Measurements from ENCODE around the gene FAM131A. TPM values are rescaled to one million over a fixed set of nuclear protein-coding genes. Genes with fewer than 3 reads are reported as not detected.

Gene FAM131A
- total and polyA plus RNA-seq, 9 of the 15 experiments (the other 6 are each of a cell fraction or from before 2014, with no cell fraction given) = 0.48 to 11.1 (median 4.3) TPM

DNA sequence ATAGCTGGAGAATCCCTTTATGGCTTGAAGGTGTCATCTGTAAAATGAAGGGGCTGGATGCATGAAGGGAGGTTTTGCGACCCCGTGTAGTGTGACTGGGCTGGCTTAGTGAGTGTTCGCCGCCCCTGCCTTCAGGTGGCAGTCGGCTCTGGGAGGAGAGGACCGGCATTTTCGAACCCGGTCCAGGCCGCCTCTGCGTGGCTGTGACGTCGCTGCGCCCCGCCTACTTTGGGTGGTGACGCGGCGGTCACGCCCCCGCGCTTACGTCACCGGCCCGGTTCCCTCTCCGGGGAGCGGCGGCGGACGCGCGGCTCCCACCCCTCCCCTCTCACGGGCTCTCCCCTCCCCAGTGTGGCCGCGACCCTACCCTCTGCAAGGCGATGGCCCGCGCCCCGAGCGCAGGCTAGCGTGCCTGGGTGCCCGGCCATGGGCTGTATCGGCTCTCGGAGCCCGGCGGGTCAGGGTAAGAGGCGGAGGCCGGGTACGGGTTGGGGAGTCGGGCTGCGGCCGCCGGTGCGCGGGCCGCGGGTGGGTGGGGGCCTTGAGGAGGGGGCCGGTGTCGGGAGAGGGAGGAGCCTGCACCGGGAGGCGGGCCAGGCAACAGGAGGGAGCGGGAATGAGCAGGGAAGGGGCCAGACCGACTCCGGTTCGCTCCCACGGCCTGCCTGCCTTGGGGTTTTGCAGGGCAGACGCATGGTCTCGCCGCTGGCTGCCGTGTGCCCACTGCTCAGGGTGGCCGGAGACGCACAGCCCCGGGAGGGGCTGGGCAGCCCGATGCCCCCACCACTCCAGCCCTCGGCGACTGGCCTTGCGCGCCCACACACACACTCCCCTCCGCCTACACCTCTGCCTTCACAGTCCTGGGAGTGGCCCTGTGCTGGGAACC, 1.5 kb upstream of the FAM131A start (continued):
- TF ChIP-seq NUFIP1 (IDR thresholded peaks at IDR 0.05; ENCODE audit: partially characterized antibody) (no peak), TAF7 (tag; IDR thresholded peaks at IDR 0.05) (no peak), RBM25 (IDR thresholded peaks at IDR 0.05; ENCODE audit: low read depth, low read length, severe bottlenecking) (no peak), YY1 (IDR thresholded peaks at IDR 0.05; ENCODE audit: borderline replicate concordance in 1 of 3, control insufficient read depth in 1 of 3, extremely low read depth in 1 of 3, insufficient read depth in 3 of 3, insufficient read length in 1 of 3, insufficient replicate concordance in 2 of 3, low read depth in 1 of 3, low read length in 2 of 3) (peak in 1 of 3 experiments; percentile 47), SREBF2 (CRISPR knock-in tag; IDR thresholded peaks at IDR 0.05) (no peak), POLR2AphosphoS5 (IDR thresholded peaks at IDR 0.05; ENCODE audit: control insufficient read depth, insufficient read depth, low read depth, low read length) (peak; percentile 63; the same call in 1 of the 2 replicates), SMAD4 (CRISPR knock-in tag; conservative IDR thresholded peaks at IDR 0.05) (no peak), PCBP1 (IDR thresholded peaks at IDR 0.05; ENCODE audit: low read depth, low read length, poor library complexity, severe bottlenecking) (peak; percentile 66), EP300 (IDR thresholded peaks at IDR 0.05; ENCODE audit: low read length) (no peak), ARNT (IDR thresholded peaks at IDR 0.05) (no peak), FOXP1 (CRISPR knock-in tag; IDR thresholded peaks at IDR 0.05) (no peak)
- TF ChIP-seq, protein P1, sequence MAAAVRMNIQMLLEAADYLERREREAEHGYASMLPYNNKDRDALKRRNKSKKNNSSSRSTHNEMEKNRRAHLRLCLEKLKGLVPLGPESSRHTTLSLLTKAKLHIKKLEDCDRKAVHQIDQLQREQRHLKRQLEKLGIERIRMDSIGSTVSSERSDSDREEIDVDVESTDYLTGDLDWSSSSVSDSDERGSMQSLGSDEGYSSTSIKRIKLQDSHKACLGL (CRISPR knock-in tag; IDR thresholded peaks at IDR 0.05; ENCODE audit: borderline replicate concordance, poor library complexity, severe bottlenecking) = no peak
- TF ChIP-seq, protein P2, sequence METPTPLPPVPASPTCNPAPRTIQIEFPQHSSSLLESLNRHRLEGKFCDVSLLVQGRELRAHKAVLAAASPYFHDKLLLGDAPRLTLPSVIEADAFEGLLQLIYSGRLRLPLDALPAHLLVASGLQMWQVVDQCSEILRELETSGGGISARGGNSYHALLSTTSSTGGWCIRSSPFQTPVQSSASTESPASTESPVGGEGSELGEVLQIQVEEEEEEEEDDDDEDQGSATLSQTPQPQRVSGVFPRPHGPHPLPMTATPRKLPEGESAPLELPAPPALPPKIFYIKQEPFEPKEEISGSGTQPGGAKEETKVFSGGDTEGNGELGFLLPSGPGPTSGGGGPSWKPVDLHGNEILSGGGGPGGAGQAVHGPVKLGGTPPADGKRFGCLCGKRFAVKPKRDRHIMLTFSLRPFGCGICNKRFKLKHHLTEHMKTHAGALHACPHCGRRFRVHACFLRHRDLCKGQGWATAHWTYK (CRISPR knock-in tag; IDR thresholded peaks at IDR 0.05) = peak; percentile 27; the same call in 1 of the 2 replicates
- TF ChIP-seq, protein P3, sequence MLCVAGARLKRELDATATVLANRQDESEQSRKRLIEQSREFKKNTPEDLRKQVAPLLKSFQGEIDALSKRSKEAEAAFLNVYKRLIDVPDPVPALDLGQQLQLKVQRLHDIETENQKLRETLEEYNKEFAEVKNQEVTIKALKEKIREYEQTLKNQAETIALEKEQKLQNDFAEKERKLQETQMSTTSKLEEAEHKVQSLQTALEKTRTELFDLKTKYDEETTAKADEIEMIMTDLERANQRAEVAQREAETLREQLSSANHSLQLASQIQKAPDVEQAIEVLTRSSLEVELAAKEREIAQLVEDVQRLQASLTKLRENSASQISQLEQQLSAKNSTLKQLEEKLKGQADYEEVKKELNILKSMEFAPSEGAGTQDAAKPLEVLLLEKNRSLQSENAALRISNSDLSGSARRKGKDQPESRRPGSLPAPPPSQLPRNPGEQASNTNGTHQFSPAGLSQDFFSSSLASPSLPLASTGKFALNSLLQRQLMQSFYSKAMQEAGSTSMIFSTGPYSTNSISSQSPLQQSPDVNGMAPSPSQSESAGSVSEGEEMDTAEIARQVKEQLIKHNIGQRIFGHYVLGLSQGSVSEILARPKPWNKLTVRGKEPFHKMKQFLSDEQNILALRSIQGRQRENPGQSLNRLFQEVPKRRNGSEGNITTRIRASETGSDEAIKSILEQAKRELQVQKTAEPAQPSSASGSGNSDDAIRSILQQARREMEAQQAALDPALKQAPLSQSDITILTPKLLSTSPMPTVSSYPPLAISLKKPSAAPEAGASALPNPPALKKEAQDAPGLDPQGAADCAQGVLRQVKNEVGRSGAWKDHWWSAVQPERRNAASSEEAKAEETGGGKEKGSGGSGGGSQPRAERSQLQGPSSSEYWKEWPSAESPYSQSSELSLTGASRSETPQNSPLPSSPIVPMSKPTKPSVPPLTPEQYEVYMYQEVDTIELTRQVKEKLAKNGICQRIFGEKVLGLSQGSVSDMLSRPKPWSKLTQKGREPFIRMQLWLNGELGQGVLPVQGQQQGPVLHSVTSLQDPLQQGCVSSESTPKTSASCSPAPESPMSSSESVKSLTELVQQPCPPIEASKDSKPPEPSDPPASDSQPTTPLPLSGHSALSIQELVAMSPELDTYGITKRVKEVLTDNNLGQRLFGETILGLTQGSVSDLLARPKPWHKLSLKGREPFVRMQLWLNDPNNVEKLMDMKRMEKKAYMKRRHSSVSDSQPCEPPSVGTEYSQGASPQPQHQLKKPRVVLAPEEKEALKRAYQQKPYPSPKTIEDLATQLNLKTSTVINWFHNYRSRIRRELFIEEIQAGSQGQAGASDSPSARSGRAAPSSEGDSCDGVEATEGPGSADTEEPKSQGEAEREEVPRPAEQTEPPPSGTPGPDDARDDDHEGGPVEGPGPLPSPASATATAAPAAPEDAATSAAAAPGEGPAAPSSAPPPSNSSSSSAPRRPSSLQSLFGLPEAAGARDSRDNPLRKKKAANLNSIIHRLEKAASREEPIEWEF (CRISPR knock-in tag; IDR thresholded peaks at IDR 0.05) = no peak
- TF ChIP-seq, protein P4, sequence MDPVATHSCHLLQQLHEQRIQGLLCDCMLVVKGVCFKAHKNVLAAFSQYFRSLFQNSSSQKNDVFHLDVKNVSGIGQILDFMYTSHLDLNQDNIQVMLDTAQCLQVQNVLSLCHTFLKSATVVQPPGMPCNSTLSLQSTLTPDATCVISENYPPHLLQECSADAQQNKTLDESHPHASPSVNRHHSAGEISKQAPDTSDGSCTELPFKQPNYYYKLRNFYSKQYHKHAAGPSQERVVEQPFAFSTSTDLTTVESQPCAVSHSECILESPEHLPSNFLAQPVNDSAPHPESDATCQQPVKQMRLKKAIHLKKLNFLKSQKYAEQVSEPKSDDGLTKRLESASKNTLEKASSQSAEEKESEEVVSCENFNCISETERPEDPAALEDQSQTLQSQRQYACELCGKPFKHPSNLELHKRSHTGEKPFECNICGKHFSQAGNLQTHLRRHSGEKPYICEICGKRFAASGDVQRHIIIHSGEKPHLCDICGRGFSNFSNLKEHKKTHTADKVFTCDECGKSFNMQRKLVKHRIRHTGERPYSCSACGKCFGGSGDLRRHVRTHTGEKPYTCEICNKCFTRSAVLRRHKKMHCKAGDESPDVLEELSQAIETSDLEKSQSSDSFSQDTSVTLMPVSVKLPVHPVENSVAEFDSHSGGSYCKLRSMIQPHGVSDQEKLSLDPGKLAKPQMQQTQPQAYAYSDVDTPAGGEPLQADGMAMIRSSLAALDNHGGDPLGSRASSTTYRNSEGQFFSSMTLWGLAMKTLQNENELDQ (CRISPR knock-in tag; IDR thresholded peaks at IDR 0.05; ENCODE audit: borderline replicate concordance) = no peak
